GM21737 (cell line): Measurements from ENCODE around the gene MILR1.
A peak's percentile ranks its signal among the peaks of the same experiment; 100 is the strongest.
"Not testable (repeated sequence)": the region's sequence is repeated elsewhere in the genome, so short reads cannot be mapped to it uniquely, and the experiment has no call there.

Experiments used
- ATAC-seq: cut with Tn5 transposase; IDR thresholded peaks from one replicate; pipeline ENCODE4 v1.9.1; 2021; ENCODE audit warnings: mild to moderate bottlenecking, moderate library complexity; ENCODE audit not compliant: unreplicated experiment

The MILR1 gene

GRCh38 chr17:64466834-64467233, 17.9 kb downstream of the MILR1 start:
- not testable (repeated sequence) for ATAC-seq

GRCh38 chr17:64470625-64471024, 21.7 kb downstream of the MILR1 start:
- ATAC-seq, result no peak

GRCh38 chr17:64471440-64471839, 22.5 kb downstream of the MILR1 start:
- ATAC-seq, result no peak

GRCh38 chr17:64472564-64472963, 23.6 kb downstream of the MILR1 start:
- ATAC-seq, result no peak

GRCh38 chr17:64477849-64478248, 28.9 kb downstream of the MILR1 start:
- ATAC-seq, result no peak

GRCh38 chr17:64480951-64481350, 32.0 kb downstream of the MILR1 start:
- ATAC-seq, result no peak

- no peak for ATAC-seq
These were observed 35.5 kb downstream of the MILR1 start for GRCh38 chr17:64484380-64484779.

- ATAC-seq, result no peak
These were observed 39.4 kb downstream of the MILR1 start for GRCh38 chr17:64488301-64488700.

- ATAC-seq, result no peak
These were observed 42.3 kb downstream of the MILR1 start for GRCh38 chr17:64491034-64491860.

GRCh38 chr17:64491994-64492393, 43.1 kb downstream of the MILR1 start:
- no peak for ATAC-seq

- no peak for ATAC-seq
These were observed 43.7 kb downstream of the MILR1 start for GRCh38 chr17:64492481-64493109.

- ATAC-seq, result no peak
These were observed 45.2 kb downstream of the MILR1 start for GRCh38 chr17:64494121-64494520.

- not testable (repeated sequence) for ATAC-seq
These were observed 46.4 kb downstream of the MILR1 start for GRCh38 chr17:64495300-64495699.

GRCh38 chr17:64496348-64496785, 47.5 kb downstream of the MILR1 start:
- no peak for ATAC-seq

- ATAC-seq, result peak; percentile 71
These were observed 48.1 kb downstream of the MILR1 start, which contains the start of gene POLG2 for GRCh38 chr17:64496786-64497564. Gene POLG2 (minus strand): TSS chr17:64497054. CDS start chr17:64496968, 86 bp downstream.

GRCh38 chr17:64497565-64498035, 48.7 kb downstream of the MILR1 start:
- no peak for ATAC-seq

- no peak for ATAC-seq
These were observed 49.6 kb downstream of the MILR1 start for GRCh38 chr17:64498308-64499203.

- ATAC-seq, result no peak
These were observed 51.0 kb downstream of the MILR1 start for GRCh38 chr17:64499805-64500486.

- no peak for ATAC-seq
These were observed 51.6 kb downstream of the MILR1 start for GRCh38 chr17:64500487-64500859.
